RWPE1 (cell line): ENCODE data around the gene CSK.

ENCODE experiments used
- CTCF ChIA-PET: fragments of 350-600 bp; sonication (Branson Sonifier 250); formaldehyde crosslinking; extraction: SDS; loops from one replicate; lab custom pipeline; 2021; lab: Yijun Ruan, JAX
- POLR2A ChIA-PET: fragments of 400-600 bp; formaldehyde crosslinking; extraction: SDS; loops from one replicate; lab custom pipeline; 2020; ENCODE audit warnings: antibody characterized with exemption; ENCODE audit not compliant: low non-redundant PET; lab: Yijun Ruan, JAX
- DNase-seq: peaks from one replicate; pipeline ENCODE4 v3.0.0; 2012; ENCODE audit warnings: low spot score
- H3K27ac ChIP-seq: fragments of 450-650 bp; 2 replicates; pipeline ENCODE4 v1.5.1; 2017
- TF ChIP-seq, protein P1 (sequence below): fragments of 450-650 bp; conservative IDR thresholded peaks from 2 replicates; pipeline ENCODE4 v1.5.1; 2017; ENCODE audit warnings: low read depth, mild to moderate bottlenecking

The CSK gene

DNA sequence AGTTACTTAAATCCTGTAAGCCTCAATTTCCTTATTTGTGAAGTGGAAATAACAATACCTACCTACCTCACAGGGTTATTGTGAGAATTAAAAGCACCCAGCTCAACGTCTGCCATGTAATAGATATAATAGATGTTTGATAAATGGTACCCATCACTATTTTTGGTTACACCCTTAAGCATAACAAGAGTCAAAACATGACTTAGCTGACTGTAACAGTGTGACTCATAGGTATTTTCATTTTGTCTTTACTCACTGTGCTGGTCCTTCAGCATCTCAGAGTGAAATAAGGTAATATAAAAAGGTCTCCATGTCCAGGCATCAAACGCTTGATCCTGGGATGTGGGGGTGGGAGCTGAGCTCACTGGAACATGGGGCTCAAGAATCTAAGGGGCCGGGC, 47.6 kb downstream of the CSK start:
- ChIA-PET POLR2A (no interaction called here), CTCF (interaction anchor here (1.8 to 2.2 kb wide), 2 partner anchors 12 to 59 kb away, joined by 8 to 13 read pairs; no protein-coding TSS in a partner anchor)
- no peak for DNase-seq
- TF ChIP-seq, protein P1, sequence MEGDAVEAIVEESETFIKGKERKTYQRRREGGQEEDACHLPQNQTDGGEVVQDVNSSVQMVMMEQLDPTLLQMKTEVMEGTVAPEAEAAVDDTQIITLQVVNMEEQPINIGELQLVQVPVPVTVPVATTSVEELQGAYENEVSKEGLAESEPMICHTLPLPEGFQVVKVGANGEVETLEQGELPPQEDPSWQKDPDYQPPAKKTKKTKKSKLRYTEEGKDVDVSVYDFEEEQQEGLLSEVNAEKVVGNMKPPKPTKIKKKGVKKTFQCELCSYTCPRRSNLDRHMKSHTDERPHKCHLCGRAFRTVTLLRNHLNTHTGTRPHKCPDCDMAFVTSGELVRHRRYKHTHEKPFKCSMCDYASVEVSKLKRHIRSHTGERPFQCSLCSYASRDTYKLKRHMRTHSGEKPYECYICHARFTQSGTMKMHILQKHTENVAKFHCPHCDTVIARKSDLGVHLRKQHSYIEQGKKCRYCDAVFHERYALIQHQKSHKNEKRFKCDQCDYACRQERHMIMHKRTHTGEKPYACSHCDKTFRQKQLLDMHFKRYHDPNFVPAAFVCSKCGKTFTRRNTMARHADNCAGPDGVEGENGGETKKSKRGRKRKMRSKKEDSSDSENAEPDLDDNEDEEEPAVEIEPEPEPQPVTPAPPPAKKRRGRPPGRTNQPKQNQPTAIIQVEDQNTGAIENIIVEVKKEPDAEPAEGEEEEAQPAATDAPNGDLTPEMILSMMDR = no peak
- H3K27ac ChIP-seq = no peak overlapping the region

DNA sequence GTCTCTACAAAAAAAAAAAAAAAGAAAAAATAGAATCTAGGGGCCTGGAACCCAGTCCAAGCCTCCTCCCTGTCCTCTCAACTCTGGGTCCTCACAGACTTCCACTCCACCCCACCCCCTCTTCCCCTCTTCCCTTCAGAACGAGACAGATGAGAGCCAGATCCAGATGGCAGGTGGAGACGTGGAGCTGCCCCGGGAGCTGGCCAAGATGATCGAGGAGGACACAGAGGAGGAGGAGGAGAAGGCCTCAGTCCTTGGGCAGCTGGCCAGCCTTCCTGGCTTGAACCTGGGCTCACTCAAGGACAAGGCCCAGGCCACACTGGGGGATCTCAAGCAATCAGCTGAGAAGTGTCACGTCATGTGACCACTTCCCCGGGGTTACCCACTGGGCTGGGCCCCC, 48.1 kb downstream of the CSK start:
- TF ChIP-seq, protein P1 = no peak
- no peak for DNase-seq
- no peak overlapping the region for H3K27ac ChIP-seq
- CTCF ChIA-PET = interaction anchor here (0.7 to 2.2 kb wide), 3 partner anchors 13 to 86 kb away, joined by 5 to 13 read pairs (median 8); no protein-coding TSS in a partner anchor
- POLR2A ChIA-PET = no interaction called here

DNA sequence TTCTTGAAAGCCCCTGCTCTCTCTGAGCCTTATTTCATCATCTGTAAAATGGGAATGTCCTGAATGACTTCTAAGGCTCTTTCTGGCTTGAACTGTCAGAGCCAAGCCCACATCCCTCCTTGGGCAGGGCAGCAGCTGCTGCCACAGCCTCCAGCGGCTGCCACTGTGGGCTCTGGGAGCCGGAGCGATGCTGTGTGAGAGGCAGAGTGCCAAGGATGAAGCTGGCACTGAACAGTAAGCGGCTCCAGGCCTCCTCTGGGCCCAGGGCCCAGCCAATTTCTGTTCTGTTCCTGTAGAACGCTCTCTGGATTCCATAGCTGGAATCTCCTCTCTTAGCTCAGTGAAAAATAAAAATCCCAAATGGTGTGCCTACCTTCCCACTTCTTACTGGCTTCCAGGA, 49.0 kb downstream of the CSK start:
- H3K27ac ChIP-seq = no peak overlapping the region
- TF ChIP-seq, protein P1 = no peak
- ChIA-PET POLR2A (no interaction called here), CTCF (interaction anchor here (1.8 to 2.2 kb wide), 2 partner anchors 14 to 60 kb away, joined by 8 to 13 read pairs; no protein-coding TSS in a partner anchor)
- no peak for DNase-seq

DNA sequence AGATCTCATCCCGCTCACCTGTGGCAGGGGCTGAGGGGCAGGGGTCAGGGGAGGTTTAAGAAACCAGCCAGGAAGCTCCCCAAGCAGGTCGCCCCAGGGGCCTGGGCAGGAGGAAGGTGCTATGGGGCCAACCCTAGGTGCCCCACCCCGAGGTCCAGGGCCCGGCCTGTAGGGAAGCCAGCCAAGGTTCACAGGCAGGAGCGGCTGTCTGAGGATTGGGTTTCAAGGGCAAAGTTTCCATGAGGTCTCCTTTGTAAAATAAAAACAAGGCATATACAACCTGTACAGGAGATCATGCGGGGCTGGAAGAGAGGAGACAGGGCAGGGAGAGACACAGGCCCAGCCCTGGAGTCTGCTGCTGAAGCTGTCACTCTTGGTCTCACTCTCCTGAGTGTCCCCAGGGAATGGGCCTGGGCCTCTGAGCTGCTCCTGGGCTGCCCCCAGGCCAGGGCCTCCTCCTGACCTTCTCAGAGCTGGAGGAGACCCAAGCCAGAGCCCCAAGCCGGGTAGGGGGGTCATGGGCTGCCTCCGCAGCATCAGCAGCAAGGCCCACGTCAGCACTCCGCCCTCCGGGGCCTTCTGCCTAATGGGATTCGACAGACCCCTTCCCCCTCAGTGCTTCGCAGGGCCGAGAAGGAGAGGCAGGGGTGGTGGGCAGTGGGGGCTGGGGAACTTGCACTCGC, 50.1 kb downstream of the CSK start:
- ChIA-PET POLR2A (no interaction called here), CTCF (interaction anchor here (0.5 to 2.0 kb wide), 2 partner anchors 15 to 57 kb away, joined by 3 to 6 read pairs; no protein-coding TSS in a partner anchor)
- no peak overlapping the region for H3K27ac ChIP-seq
- no peak for DNase-seq
- TF ChIP-seq, protein P1 = no peak

DNA sequence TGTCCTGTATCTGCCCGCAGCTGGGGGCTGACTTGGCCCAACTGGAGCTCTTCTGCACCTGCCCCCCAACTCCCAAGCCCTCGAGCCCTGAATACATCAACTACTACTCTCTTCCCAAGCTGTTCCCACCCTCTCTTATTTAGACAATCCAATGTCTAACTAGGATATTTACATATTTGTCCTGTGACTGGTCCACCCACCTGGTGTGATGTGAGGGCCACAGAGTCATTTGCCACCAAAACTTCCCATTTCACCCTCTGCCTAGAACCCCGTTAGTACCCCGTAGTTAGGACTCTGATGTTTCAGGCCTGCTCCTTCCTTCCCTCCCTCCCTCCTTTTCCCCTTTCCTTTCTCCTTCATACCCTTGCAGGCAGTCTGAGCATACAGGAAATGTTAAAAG, 50.9 kb downstream of the CSK start:
- TF ChIP-seq, protein P1 = no peak
- DNase-seq = no peak
- H3K27ac ChIP-seq = no peak overlapping the region
- ChIA-PET CTCF (interaction anchor here (1.0 to 2.0 kb wide), 2 partner anchors 16 to 18 kb away, joined by 3 to 6 read pairs; no protein-coding TSS in a partner anchor), POLR2A (interaction anchor here (0.6 to 0.9 kb wide), 2 partner anchors 23 to 899 kb away, joined by 4 to 5 read pairs; no protein-coding TSS in a partner anchor)

DNA sequence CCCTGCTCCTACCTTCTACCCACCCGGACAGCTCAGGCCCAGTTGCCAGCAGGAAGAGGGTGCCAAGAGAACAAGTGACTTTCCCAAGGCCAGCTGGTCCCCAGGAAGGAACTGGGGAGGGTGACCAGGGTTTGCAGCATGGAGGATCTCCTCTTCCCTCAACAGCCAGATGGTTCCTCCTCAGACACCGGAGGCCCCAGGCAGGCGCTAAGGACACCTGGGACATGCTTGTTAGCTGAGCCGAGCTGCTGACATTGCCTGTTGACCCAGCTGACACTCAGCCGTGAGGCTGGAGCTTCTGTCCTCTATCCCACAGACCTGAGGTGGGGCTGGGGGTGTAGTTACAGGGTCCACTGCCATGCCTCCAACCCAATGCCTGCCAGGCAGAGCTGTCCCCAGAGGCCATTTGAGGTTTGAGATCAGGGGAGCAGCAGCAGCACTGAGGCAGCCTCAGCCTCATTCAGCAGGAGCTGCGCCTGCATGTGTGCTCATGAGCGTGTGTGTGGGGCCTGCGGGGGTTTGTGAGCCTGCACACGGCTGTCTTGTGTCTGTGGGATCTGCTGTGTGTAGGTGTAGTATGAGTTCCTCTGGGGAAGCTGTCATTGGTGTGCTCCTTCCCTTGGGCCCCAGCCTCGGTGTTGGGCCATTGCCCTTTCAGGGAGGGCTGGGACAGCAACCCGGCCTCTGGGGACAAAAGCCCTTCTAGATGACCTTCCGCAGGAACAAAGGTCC, 51.7 kb downstream of the CSK start:
- ChIA-PET POLR2A (interaction anchor here (0.6 to 0.9 kb wide), 3 partner anchors 24 to 898 kb away, joined by 4 to 5 read pairs (median 4); no protein-coding TSS in a partner anchor), CTCF (interaction anchor here (0.9 to 2.0 kb wide), 3 partner anchors 9 to 18 kb away, joined by 3 to 6 read pairs (median 3); no protein-coding TSS in a partner anchor)
- H3K27ac ChIP-seq = no peak overlapping the region
- TF ChIP-seq, protein P1 = no peak
- DNase-seq = no peak
